Karpas-422 (cell line): ENCODE results near the gene SCGB1C2. TPM values are rescaled to one million over a fixed set of nuclear protein-coding genes. Genes with fewer than 3 reads are reported as not detected.

Source experiments
- DNase-seq: peaks from one replicate; pipeline ENCODE4 v3.0.0-alpha.2; 2015
- H2AFZ ChIP-seq: fragments of 200-600 bp; sonication (generic); 2 replicates; pipeline ENCODE4 v1.6.1; 2014; ENCODE audit warnings: antibody characterized with exemption, low read length, mixed read lengths
- H3K27ac ChIP-seq: fragments of 200-600 bp; sonication (generic); 2 replicates; pipeline ENCODE4 v1.5.1; 2014; ENCODE audit warnings: mild to moderate bottlenecking, low read length, moderate library complexity
- H3K27me3 ChIP-seq: fragments of 200-600 bp; sonication (generic); 2 replicates; pipeline ENCODE4 v1.6.1; 2014; ENCODE audit warnings: low read length, mixed read lengths
- H3K36me3 ChIP-seq: fragments of 200-600 bp; sonication (generic); 2 replicates; pipeline ENCODE4 v1.6.1; 2014; ENCODE audit warnings: low read length, mixed read lengths; ENCODE audit not compliant: insufficient read depth
- H3K4me1 ChIP-seq: fragments of 200-600 bp; sonication (generic); 2 replicates; pipeline ENCODE4 v1.6.1; 2014; ENCODE audit warnings: mild to moderate bottlenecking, low read length, mixed read lengths
- H3K4me2 ChIP-seq: fragments of 200-600 bp; sonication (generic); 2 replicates; pipeline ENCODE4 v1.6.1; 2014; ENCODE audit warnings: low read length, low read depth, mild to moderate bottlenecking; ENCODE audit not compliant: poor library complexity, severe bottlenecking
- H3K4me3 ChIP-seq: fragments of 200-600 bp; sonication (generic); 2 replicates; pipeline ENCODE4 v1.5.1; 2014; ENCODE audit warnings: mild to moderate bottlenecking, antibody characterized with exemption, low read length, mixed read lengths
- H3K79me2 ChIP-seq: fragments of 200-600 bp; sonication (generic); 2 replicates; pipeline ENCODE4 v1.6.1; 2014; ENCODE audit warnings: mild to moderate bottlenecking, low read length, mixed read lengths
- H3K9ac ChIP-seq: fragments of 200-600 bp; sonication (generic); 2 replicates; pipeline ENCODE4 v1.6.0; 2014; ENCODE audit warnings: low read length
- H3K9me2 ChIP-seq: fragments of 200-600 bp; sonication (generic), shearing (Covaris generic); replicated peaks from 2 replicates; pipeline ENCODE4 v1.6.0; 2014; ENCODE audit warnings: mild to moderate bottlenecking, low read length, moderate library complexity; ENCODE audit not compliant: insufficient read depth
- H3K9me3 ChIP-seq: fragments of 300-700, 200-600 bp; sonication (generic); 2 replicates; pipeline ENCODE4 v1.6.1; 2014; ENCODE audit warnings: low read length, mixed read lengths
- H4K20me1 ChIP-seq: fragments of 200-600 bp; sonication (generic); 2 replicates; pipeline ENCODE4 v1.6.1; 2014; ENCODE audit warnings: mild to moderate bottlenecking, antibody characterized with exemption, low read length, low read depth; ENCODE audit not compliant: insufficient read depth
- total RNA-seq: library from RNA; depleted of rRNA; stranded (reverse); fragments of >200 nt; shearing (Covaris generic); gene quantifications from 2 replicates; pipeline ENCODE4 v1.2.3, GENCODE V29; 2014; ENCODE audit warnings: low replicate concordance

Gene SCGB1C2
- total RNA-seq, 1 experiment from 2014 or later: not detected

DNA sequence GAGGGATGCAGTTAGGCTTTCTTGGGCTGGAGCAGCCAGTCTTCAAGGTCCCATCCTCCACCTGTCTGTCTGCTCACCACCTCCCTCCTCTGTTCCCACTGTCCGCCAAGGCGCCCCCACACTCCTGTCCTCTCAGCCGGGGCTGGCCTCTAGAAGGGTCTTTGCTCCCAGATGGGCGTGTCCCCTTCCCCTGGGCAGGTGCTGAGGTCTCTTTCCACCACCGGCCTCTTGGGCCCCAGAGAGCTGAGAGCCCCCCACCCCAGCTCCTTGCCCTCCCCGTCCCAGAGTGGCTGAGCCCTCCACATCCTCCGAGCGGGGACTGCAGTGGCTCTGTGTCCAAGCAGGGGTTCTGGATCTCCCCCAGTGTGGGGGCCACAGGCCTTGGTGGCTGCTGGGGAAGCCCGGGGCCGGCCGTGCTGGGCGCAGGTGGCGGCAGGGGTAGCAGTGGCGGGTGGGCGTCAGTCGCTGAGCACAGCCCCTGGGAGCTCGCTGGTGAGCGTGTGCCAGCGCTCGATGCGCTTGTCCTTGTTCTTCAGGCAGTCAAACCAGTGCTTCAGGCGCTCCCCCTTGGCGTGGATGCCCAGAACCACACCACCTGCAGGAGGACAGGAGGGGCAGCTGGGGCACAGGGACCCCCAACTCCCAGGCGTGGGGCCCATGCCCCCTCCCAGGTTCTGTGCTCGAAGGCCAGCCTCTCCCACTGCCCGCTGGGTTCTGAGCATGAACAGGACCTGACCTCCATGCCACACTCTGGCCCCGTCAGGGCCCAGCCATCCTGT, 9.8 kb downstream of the SCGB1C2 start:
- no peaks in the 10 kb centered on the region for H3K9me2 ChIP-seq
- no peak overlapping the region for H2AFZ ChIP-seq
- H3K27me3 ChIP-seq: no peaks in the 10 kb centered on the region
- no peaks in the 10 kb centered on the region for H4K20me1 ChIP-seq
- H3K36me3 ChIP-seq: no peaks in the 10 kb centered on the region
- H3K27ac ChIP-seq: no peak overlapping the region
- H3K4me2 ChIP-seq: no peak overlapping the region
- H3K4me3 ChIP-seq: no peak overlapping the region
- DNase-seq: no peak
- H3K9me3 ChIP-seq: no peaks in the 10 kb centered on the region
- no peaks in the 10 kb centered on the region for H3K4me1 ChIP-seq
- no peaks in the 10 kb centered on the region for H3K79me2 ChIP-seq
- H3K9ac ChIP-seq: no peak overlapping the region

- Histone ChIP-seq H4K20me1 (no peaks in the 10 kb centered on the region), H3K4me2 (no peak overlapping the region), H3K79me2 (no peaks in the 10 kb centered on the region), H3K36me3 (no peaks in the 10 kb centered on the region), H3K9me2 (no peaks in the 10 kb centered on the region), H3K9me3 (no peaks in the 10 kb centered on the region), H3K27me3 (no peaks in the 10 kb centered on the region), H3K4me3 (no peak overlapping the region), H2AFZ (no peak overlapping the region), H3K4me1 (no peaks in the 10 kb centered on the region), H3K9ac (no peak overlapping the region), H3K27ac (no peak overlapping the region)
- no peak for DNase-seq
These were observed 10.7 kb downstream of the SCGB1C2 start for GRCh38 chr17:147796-148740.

GRCh38 chr17:148757-149156, 11.4 kb downstream of the SCGB1C2 start:
- no peak overlapping the region for H3K27ac ChIP-seq
- H3K9me2 ChIP-seq: no peaks in the 10 kb centered on the region
- H3K9ac ChIP-seq: no peak overlapping the region
- H3K79me2 ChIP-seq: no peaks in the 10 kb centered on the region
- H3K36me3 ChIP-seq: no peaks in the 10 kb centered on the region
- no peak for DNase-seq
- H3K4me3 ChIP-seq: no peak overlapping the region
- no peaks in the 10 kb centered on the region for H4K20me1 ChIP-seq
- no peaks in the 10 kb centered on the region for H3K4me1 ChIP-seq
- H3K4me2 ChIP-seq: no peak overlapping the region
- H2AFZ ChIP-seq: no peak overlapping the region
- no peaks in the 10 kb centered on the region for H3K27me3 ChIP-seq
- H3K9me3 ChIP-seq: no peaks in the 10 kb centered on the region

- Histone ChIP-seq H3K9ac (no peak overlapping the region), H2AFZ (no peak overlapping the region), H3K4me1 (no peaks in the 10 kb centered on the region), H3K4me3 (no peak overlapping the region), H3K27me3 (no peaks in the 10 kb centered on the region), H3K79me2 (no peaks in the 10 kb centered on the region), H3K4me2 (no peak overlapping the region), H3K9me3 (no peaks in the 10 kb centered on the region), H3K27ac (no peak overlapping the region), H3K9me2 (no peaks in the 10 kb centered on the region), H4K20me1 (no peaks in the 10 kb centered on the region), H3K36me3 (no peaks in the 10 kb centered on the region)
- no peak for DNase-seq
These were observed 11.9 kb downstream of the SCGB1C2 start for GRCh38 chr17:149231-149630.

DNA sequence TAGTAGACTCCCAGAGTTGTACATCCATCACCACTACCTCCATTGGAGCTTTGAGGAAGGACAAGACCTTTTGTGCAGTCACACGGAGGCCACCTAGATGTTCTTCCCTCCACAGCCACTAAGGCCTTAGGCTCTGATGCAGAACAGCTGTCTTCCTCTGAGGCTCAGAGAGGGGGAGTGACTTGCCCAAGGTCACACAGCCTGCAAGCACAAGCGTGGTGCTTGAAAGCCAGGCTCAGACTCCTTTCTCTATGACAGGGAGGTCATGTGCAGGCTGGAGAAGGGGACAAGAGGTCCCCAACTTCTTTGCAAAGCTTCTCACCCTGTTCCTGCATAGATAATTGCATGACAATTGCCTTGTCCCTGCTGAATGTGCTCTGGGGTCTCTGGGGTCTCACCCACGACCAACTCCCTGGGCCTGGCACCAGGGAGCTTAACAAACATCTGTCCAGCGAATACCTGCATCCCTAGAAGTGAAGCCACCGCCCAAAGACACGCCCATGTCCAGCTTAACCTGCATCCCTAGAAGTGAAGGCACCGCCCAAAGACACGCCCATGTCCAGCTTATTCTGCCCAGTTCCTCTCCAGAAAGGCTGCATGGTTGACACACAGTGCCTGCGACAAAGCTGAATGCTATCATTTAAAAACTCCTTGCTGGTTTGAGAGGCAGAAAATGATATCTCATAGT, 12.7 kb downstream of the SCGB1C2 start:
- Histone ChIP-seq H3K79me2 (no peaks in the 10 kb centered on the region), H3K9me2 (no peaks in the 10 kb centered on the region), H3K4me1 (no peaks in the 10 kb centered on the region), H3K9ac (no peak overlapping the region), H3K4me2 (no peak overlapping the region), H3K4me3 (no peak overlapping the region), H3K27me3 (no peaks in the 10 kb centered on the region), H3K36me3 (no peaks in the 10 kb centered on the region), H2AFZ (no peak overlapping the region), H3K9me3 (no peaks in the 10 kb centered on the region), H4K20me1 (no peaks in the 10 kb centered on the region), H3K27ac (no peak overlapping the region)
- DNase-seq: no peak

GRCh38 chr17:151004-151403, 13.6 kb downstream of the SCGB1C2 start:
- no peak overlapping the region for H2AFZ ChIP-seq
- no peaks in the 10 kb centered on the region for H3K79me2 ChIP-seq
- no peak for DNase-seq
- H3K9ac ChIP-seq: no peak overlapping the region
- no peaks in the 10 kb centered on the region for H3K27me3 ChIP-seq
- H4K20me1 ChIP-seq: no peaks in the 10 kb centered on the region
- no peaks in the 10 kb centered on the region for H3K4me1 ChIP-seq
- no peak overlapping the region for H3K4me2 ChIP-seq
- no peaks in the 10 kb centered on the region for H3K36me3 ChIP-seq
- no peak overlapping the region for H3K27ac ChIP-seq
- H3K9me3 ChIP-seq: no peaks in the 10 kb centered on the region
- no peaks in the 10 kb centered on the region for H3K9me2 ChIP-seq
- H3K4me3 ChIP-seq: no peak overlapping the region

GRCh38 chr17:151886-152859, 14.8 kb downstream of the SCGB1C2 start:
- H3K4me1 ChIP-seq: no peaks in the 10 kb centered on the region
- no peak overlapping the region for H3K27ac ChIP-seq
- no peak overlapping the region for H3K4me3 ChIP-seq
- no peaks in the 10 kb centered on the region for H3K9me3 ChIP-seq
- H3K9me2 ChIP-seq: no peaks in the 10 kb centered on the region
- DNase-seq: no peak
- no peaks in the 10 kb centered on the region for H3K27me3 ChIP-seq
- H2AFZ ChIP-seq: no peak overlapping the region
- no peaks in the 10 kb centered on the region for H4K20me1 ChIP-seq
- H3K9ac ChIP-seq: no peak overlapping the region
- no peaks in the 10 kb centered on the region for H3K79me2 ChIP-seq
- no peak overlapping the region for H3K4me2 ChIP-seq
- no peaks in the 10 kb centered on the region for H3K36me3 ChIP-seq
